Body of pancreas (tissue), 4 donors: Measurements from ENCODE around the gene KRTAP4-16.

Experiments
- CTCF ChIP-seq, 7 experiments: fragments of 450-650 bp in 4 of 7; fragments of 200-600 bp in 3 of 7; sonication (generic) in 3 of 7; IDR thresholded peaks; one replicate each; pipeline ENCODE4 v1.5.1; 2016 to 2019; ENCODE audit warnings: antibody characterized with exemption in 7 of 7
- POLR2A ChIP-seq, 3 donors: fragments of 450-650 bp; IDR thresholded peaks; one replicate each; pipeline ENCODE4 v1.6.1; 2016; ENCODE audit warnings: antibody characterized with exemption in 3 of 3, mild to moderate bottlenecking in 2 of 3

DNA sequence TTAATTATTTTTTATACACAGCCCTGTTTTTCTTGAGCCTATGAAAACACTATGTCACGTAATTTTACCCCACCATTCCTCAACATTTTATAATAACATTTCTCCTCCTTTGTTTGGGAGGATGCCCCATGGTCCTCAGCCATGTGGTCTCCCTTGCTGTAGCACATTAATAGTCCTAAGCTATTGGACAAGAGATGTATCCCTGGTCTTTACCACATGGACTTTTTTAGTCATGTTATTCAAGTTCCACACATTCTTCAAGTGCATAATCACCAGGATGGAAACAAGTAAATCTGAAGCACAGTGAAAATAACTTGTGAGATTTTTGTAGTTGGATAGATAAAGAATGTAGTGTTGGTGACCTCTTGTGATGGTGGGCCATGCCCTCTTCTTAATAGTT lies 40.0 kb downstream of the KRTAP4-16 start:
- TF ChIP-seq POLR2A (IDR thresholded peaks at IDR 0.05) = no peak
- no peak for TF ChIP-seq CTCF (IDR thresholded peaks at IDR 0.05)
